ENCODE results near the gene CNPY1.

CNPY1 gene

GRCh38 chr7:155543926-155544325, 2.4 kb downstream of the CNPY1 start:
- Histone ChIP-seq H3K4me3 (ENCODE audit: low read depth, low read length) (no peak overlapping the region), H3K9ac (no peak overlapping the region), H3K27me3 (ENCODE audit: control insufficient read depth, insufficient read depth, low read length) (no peaks in the 10 kb centered on the region), H3K36me3 (ENCODE audit: control insufficient read depth, insufficient read depth, low read length) (no peaks in the 10 kb centered on the region), H3K9me3 (ENCODE audit: control insufficient read depth, low read length) (no peaks in the 10 kb centered on the region), H3K4me2 (ENCODE audit: low read length) (no peak overlapping the region), H3K79me2 (no peaks in the 10 kb centered on the region), H2AFZ (no peak overlapping the region), H3K4me1 (no peaks in the 10 kb centered on the region), H3K27ac (no peak overlapping the region)
- no peak for TF ChIP-seq CTCF (IDR thresholded peaks at IDR 0.05)

GRCh38 chr7:155543011-155543876, 3.1 kb downstream of the CNPY1 start:
- Histone ChIP-seq H3K27ac (no peak overlapping the region), H3K4me1 (no peaks in the 10 kb centered on the region), H3K9ac (no peak overlapping the region), H2AFZ (no peak overlapping the region), H3K4me2 (ENCODE audit: low read length) (no peak overlapping the region), H3K79me2 (no peaks in the 10 kb centered on the region), H3K9me3 (ENCODE audit: control insufficient read depth, low read length) (no peaks in the 10 kb centered on the region), H3K27me3 (ENCODE audit: control insufficient read depth, insufficient read depth, low read length) (no peaks in the 10 kb centered on the region), H3K36me3 (ENCODE audit: control insufficient read depth, insufficient read depth, low read length) (no peaks in the 10 kb centered on the region), H3K4me3 (ENCODE audit: low read depth, low read length) (no peak overlapping the region)
- no peak for TF ChIP-seq CTCF (IDR thresholded peaks at IDR 0.05)

- Histone ChIP-seq H3K9me3 (ENCODE audit: control insufficient read depth, low read length) (no peaks in the 10 kb centered on the region), H3K4me1 (no peaks in the 10 kb centered on the region), H3K27me3 (ENCODE audit: control insufficient read depth, insufficient read depth, low read length) (no peaks in the 10 kb centered on the region), H3K9ac (no peak overlapping the region), H3K27ac (no peak overlapping the region), H3K4me3 (ENCODE audit: low read depth, low read length) (no peak overlapping the region), H3K36me3 (ENCODE audit: control insufficient read depth, insufficient read depth, low read length) (no peaks in the 10 kb centered on the region), H3K79me2 (no peaks in the 10 kb centered on the region), H2AFZ (no peak overlapping the region), H3K4me2 (ENCODE audit: low read length) (no peak overlapping the region)
- no peak for TF ChIP-seq CTCF (IDR thresholded peaks at IDR 0.05)
These were observed 4.2 kb downstream of the CNPY1 start for GRCh38 chr7:155541986-155542675.

GRCh38 chr7:155540553-155540952, 5.8 kb downstream of the CNPY1 start:
- H3K27ac ChIP-seq, result no peak overlapping the region
- H3K27me3 ChIP-seq (ENCODE audit: control insufficient read depth, insufficient read depth, low read length), result no peaks in the 10 kb centered on the region
- no peak for TF ChIP-seq CTCF (IDR thresholded peaks at IDR 0.05)

More at GRCh38 chr7:155540553-155540952, 5.8 kb downstream of the CNPY1 start:
- Histone ChIP-seq H3K36me3 (ENCODE audit: control insufficient read depth, insufficient read depth, low read length) (no peaks in the 10 kb centered on the region), H3K4me3 (ENCODE audit: low read depth, low read length) (no peak overlapping the region), H3K9me3 (ENCODE audit: control insufficient read depth, low read length) (no peaks in the 10 kb centered on the region), H3K4me1 (no peaks in the 10 kb centered on the region), H3K9ac (no peak overlapping the region), H3K4me2 (ENCODE audit: low read length) (no peak overlapping the region), H3K79me2 (no peaks in the 10 kb centered on the region), H2AFZ (no peak overlapping the region)

Data from parathyroid adenoma (tissue), 2 donors.